ENCODE results near the gene IKBKE. TPM values are rescaled to one million over a fixed set of nuclear protein-coding genes. Genes with fewer than 3 reads are reported as not detected.

The IKBKE gene
- polyA plus RNA-seq, 1 donor from 2014 or later = not detected

GRCh38 chr1:206456577-206457370, 13.5 kb upstream of the IKBKE start:
- Histone ChIP-seq H3K9me2 (ENCODE audit: insufficient read depth, low read length) (no peaks in the 10 kb centered on the region), H3K9me3 (ENCODE audit: low read length) (no peaks in the 10 kb centered on the region), H3K27ac (ENCODE audit: low read length) (no peak overlapping the region), H2AFZ (ENCODE audit: low read depth, low read length) (no peak overlapping the region), H4K20me1 (ENCODE audit: insufficient read depth) (no peaks in the 10 kb centered on the region), H3K36me3 (ENCODE audit: insufficient read depth, low read length) (peaks cover 12% of the 10 kb centered on the region), H3F3A (ENCODE audit: insufficient read depth, low read length, poor library complexity, severe bottlenecking) (no peaks in the 10 kb centered on the region), H3K4me2 (ENCODE audit: low read length) (no peak overlapping the region), H3K27me3 (ENCODE audit: insufficient read depth, low read depth, low read length) (no peaks in the 10 kb centered on the region), H3K4me3 (ENCODE audit: low read length) (no peak overlapping the region), H3K9ac (ENCODE audit: low read length) (no peak overlapping the region), H3K79me2 (replicated peaks; ENCODE audit: insufficient read depth, low read length) (no peaks in the 10 kb centered on the region)
- TF ChIP-seq SMC3 (conservative IDR thresholded peaks at IDR 0.05; ENCODE audit: poor library complexity) (no peak), POLR2AphosphoS5 (IDR thresholded peaks at IDR 0.05) (no peak)

GRCh38 chr1:206457408-206458120, 12.7 kb upstream of the IKBKE start:
- no peaks in the 10 kb centered on the region for H3K9me3 ChIP-seq (ENCODE audit: low read length)
- H3K27ac ChIP-seq (ENCODE audit: low read length) = no peak overlapping the region
- H4K20me1 ChIP-seq (ENCODE audit: insufficient read depth) = no peaks in the 10 kb centered on the region
- H3K9ac ChIP-seq (ENCODE audit: low read length) = no peak overlapping the region
- H3K9me2 ChIP-seq (ENCODE audit: insufficient read depth, low read length) = no peaks in the 10 kb centered on the region
- H3K4me2 ChIP-seq (ENCODE audit: low read length) = no peak overlapping the region
- H3K36me3 ChIP-seq (ENCODE audit: insufficient read depth, low read length) = peaks cover 7% of the 10 kb centered on the region
- H2AFZ ChIP-seq (ENCODE audit: low read depth, low read length) = no peak overlapping the region
- no peaks in the 10 kb centered on the region for H3K79me2 ChIP-seq (replicated peaks; ENCODE audit: insufficient read depth, low read length)
- H3F3A ChIP-seq (ENCODE audit: insufficient read depth, low read length, poor library complexity, severe bottlenecking) = no peaks in the 10 kb centered on the region
- no peak overlapping the region for H3K4me3 ChIP-seq (ENCODE audit: low read length)
- H3K27me3 ChIP-seq (ENCODE audit: insufficient read depth, low read depth, low read length) = no peaks in the 10 kb centered on the region
- TF ChIP-seq EP300 (conservative IDR thresholded peaks at IDR 0.05; ENCODE audit: poor library complexity, severe bottlenecking) (no peak), EZH2 (IDR thresholded peaks at IDR 0.05; ENCODE audit: borderline replicate concordance, insufficient read depth, low read length, poor library complexity, severe bottlenecking) (no peak), SMC3 (conservative IDR thresholded peaks at IDR 0.05; ENCODE audit: poor library complexity) (no peak), REST (IDR thresholded peaks at IDR 0.05; ENCODE audit: borderline replicate concordance) (no peak), RAD21 (conservative IDR thresholded peaks at IDR 0.05) (no peak), MXI1 (conservative IDR thresholded peaks at IDR 0.05; ENCODE audit: poor library complexity, severe bottlenecking) (no peak), TAF1 (IDR thresholded peaks at IDR 0.05; ENCODE audit: low read depth) (no peak), CTCF (IDR thresholded peaks at IDR 0.05; ENCODE audit: poor library complexity, severe bottlenecking) (no peak), POLR2AphosphoS5 (IDR thresholded peaks at IDR 0.05) (no peak)
